Measurements from ENCODE around the gene CLEC18C. TPM values are rescaled to one million over a fixed set of nuclear protein-coding genes. Genes with fewer than 3 reads are reported as not detected.
"Not testable (repeated sequence)": the region's sequence is repeated elsewhere in the genome, so short reads cannot be mapped to it uniquely, and the experiment has no call there.

Gene CLEC18C
- total and polyA plus RNA-seq, 2 of the 4 experiments (the other 2 are of a cell fraction), result 0.03 TPM; not detected in 1

DNA sequence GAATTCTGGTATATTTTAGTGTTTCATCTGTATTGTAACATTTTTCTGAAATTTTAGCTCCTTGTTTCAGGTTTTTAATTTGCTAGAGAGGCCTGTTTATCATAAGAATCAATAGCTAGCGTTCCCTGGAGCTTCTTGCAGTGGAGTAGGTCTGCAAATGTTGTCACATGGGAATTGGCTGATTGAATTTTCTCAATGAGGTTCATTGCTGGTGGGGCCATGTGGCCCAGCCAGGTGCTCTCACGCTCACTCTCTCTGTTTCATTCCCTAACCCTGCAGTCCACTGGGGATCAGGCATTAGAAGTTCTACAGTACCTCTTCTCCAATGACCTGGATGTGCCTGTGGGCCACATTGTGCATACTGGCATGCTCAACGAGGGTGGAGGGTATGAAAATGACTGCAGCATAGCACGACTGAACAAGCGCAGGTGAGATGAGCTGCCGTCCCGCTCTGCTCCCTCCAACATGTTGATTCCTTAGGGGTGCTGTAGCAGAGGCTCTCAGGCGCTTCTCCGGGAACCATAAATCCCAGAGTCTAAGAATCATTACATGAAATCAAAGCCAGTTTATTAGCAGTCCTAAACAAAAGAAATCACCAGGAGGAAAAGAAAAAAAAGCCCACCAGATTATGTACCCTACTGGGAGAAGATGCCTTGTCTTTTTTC lies 30.2 kb upstream of the CLEC18C start:
- intact Hi-C loops (cut with micrococcal nuclease); CTCF ChIA-PET; H3K56ac ChIP-seq (ENCODE audit: extremely low read depth, insufficient read depth, low read length); H3K79me1 ChIP-seq (ENCODE audit: low read depth in 1 of 2, low read length in 2 of 2); BruUV-seq (replicated peaks); in situ Hi-C loops (cut with MboI; ENCODE audit: low sequenced_read_pairs); H3K23ac ChIP-seq (ENCODE audit: low read depth, low read length); H3K4me3 ChIP-seq (ENCODE audit: insufficient read depth, low read depth, low read length); ATAC-seq (ENCODE audit: low read depth); H2AK9ac ChIP-seq (replicated peaks; ENCODE audit: low read depth, low read length, poor library complexity); DNase-seq; H3K27ac ChIP-seq (ENCODE audit: insufficient read depth, low read length); H4K5ac ChIP-seq (ENCODE audit: low read depth, low read length); H2BK15ac ChIP-seq (ENCODE audit: low read depth, low read length); H3K4me1 ChIP-seq (ENCODE audit: control insufficient read depth, insufficient read depth, low read length); H4K91ac ChIP-seq (ENCODE audit: insufficient read depth, low read depth, low read length); H3K4me2 ChIP-seq (ENCODE audit: low read depth, low read length); H3K9ac ChIP-seq (ENCODE audit: low read depth, low read length); H3K18ac ChIP-seq (ENCODE audit: low read depth, low read length); H3K9me1 ChIP-seq (ENCODE audit: insufficient read depth, low read length); dilution Hi-C loops (cut with HindIII; ENCODE audit: low sequenced_read_pairs, unreplicated experiment); H2AK5ac ChIP-seq (ENCODE audit: low read depth, low read length); H2BK120ac ChIP-seq (ENCODE audit: low read depth, low read length); H4K8ac ChIP-seq (ENCODE audit: low read depth in 2 of 2, low read length in 2 of 2); H4K20me1 ChIP-seq (ENCODE audit: insufficient read depth, low read length); H2BK20ac ChIP-seq (ENCODE audit: low read depth, low read length); H3K14ac ChIP-seq (replicated peaks; ENCODE audit: low read depth, low read length); H2AFZ ChIP-seq (replicated peaks; ENCODE audit: low read length, poor library complexity); H3K4ac ChIP-seq (ENCODE audit: low read depth, low read length); H2BK5ac ChIP-seq (ENCODE audit: low read depth, low read length, poor library complexity, severe bottlenecking); H3K9me3 ChIP-seq (ENCODE audit: control insufficient read depth, insufficient read depth, low read length); H3K27me3 ChIP-seq (ENCODE audit: control insufficient read depth, insufficient read depth, low read length); POLR2A ChIA-PET (ENCODE audit: unreplicated experiment): not testable (repeated sequence)
- peaks cover 37% of the 10 kb centered on the region for H3K36me3 ChIP-seq (ENCODE audit: control insufficient read depth, insufficient read depth, low read length)
- no CpG with 5 or more reads among the region's 9 CpGs for WGBS, 2 experiments (ENCODE audit: extremely low coverage in 2 of 2, insufficient read length in 1 of 2)

- H3K9me3 ChIP-seq (ENCODE audit: control insufficient read depth, insufficient read depth, low read length); H2BK120ac ChIP-seq (ENCODE audit: low read depth, low read length); H4K5ac ChIP-seq (ENCODE audit: low read depth, low read length); H3K4me1 ChIP-seq (ENCODE audit: control insufficient read depth, insufficient read depth, low read length); H3K4me2 ChIP-seq (ENCODE audit: low read depth, low read length); H3K79me1 ChIP-seq (ENCODE audit: low read depth in 1 of 2, low read length in 2 of 2); H2BK15ac ChIP-seq (ENCODE audit: low read depth, low read length); POLR2A ChIA-PET (ENCODE audit: unreplicated experiment); dilution Hi-C loops (cut with HindIII; ENCODE audit: low sequenced_read_pairs, unreplicated experiment); CTCF ChIA-PET; H3K4ac ChIP-seq (ENCODE audit: low read depth, low read length); H4K20me1 ChIP-seq (ENCODE audit: insufficient read depth, low read length); intact Hi-C loops (cut with micrococcal nuclease); H3K23ac ChIP-seq (ENCODE audit: low read depth, low read length); DNase-seq; H4K91ac ChIP-seq (ENCODE audit: insufficient read depth, low read depth, low read length); H3K27me3 ChIP-seq (ENCODE audit: control insufficient read depth, insufficient read depth, low read length); H3K27ac ChIP-seq (ENCODE audit: insufficient read depth, low read length); H2AK9ac ChIP-seq (replicated peaks; ENCODE audit: low read depth, low read length, poor library complexity); in situ Hi-C loops (cut with MboI; ENCODE audit: low sequenced_read_pairs); H4K8ac ChIP-seq (ENCODE audit: low read depth in 2 of 2, low read length in 2 of 2); H2AFZ ChIP-seq (replicated peaks; ENCODE audit: low read length, poor library complexity); BruUV-seq (replicated peaks); H3K56ac ChIP-seq (ENCODE audit: extremely low read depth, insufficient read depth, low read length); H2AK5ac ChIP-seq (ENCODE audit: low read depth, low read length); H2BK5ac ChIP-seq (ENCODE audit: low read depth, low read length, poor library complexity, severe bottlenecking); H3K14ac ChIP-seq (replicated peaks; ENCODE audit: low read depth, low read length); H3K18ac ChIP-seq (ENCODE audit: low read depth, low read length); H3K9ac ChIP-seq (ENCODE audit: low read depth, low read length); H3K4me3 ChIP-seq (ENCODE audit: insufficient read depth, low read depth, low read length); H2BK20ac ChIP-seq (ENCODE audit: low read depth, low read length); ATAC-seq (ENCODE audit: low read depth): not testable (repeated sequence)
- Histone ChIP-seq H3K9me1 (ENCODE audit: insufficient read depth, low read length) (peaks cover 10% of the 10 kb centered on the region), H3K36me3 (ENCODE audit: control insufficient read depth, insufficient read depth, low read length) (peaks cover 50% of the 10 kb centered on the region)
- WGBS, 2 experiments (ENCODE audit: extremely low coverage in 2 of 2, insufficient read length in 1 of 2), result no CpG with 5 or more reads among the region's 11 CpGs
Observed at GRCh38 chr16:70147853-70148252, 25.7 kb upstream of the CLEC18C start.

Data from IMR-90 (cell line).